Osteocyte (in vitro differentiated cells): ENCODE results near the gene PRKCSH. TPM values are rescaled to one million over a fixed set of nuclear protein-coding genes. Genes with fewer than 3 reads are reported as not detected.
"Not testable (repeated sequence)": the region's sequence is repeated elsewhere in the genome, so short reads cannot be mapped to it uniquely, and the experiment has no call there.

Source experiments
- DNase-seq: peaks from one replicate; pipeline ENCODE4 v3.0.0; 2021; ENCODE audit warnings: mixed read lengths; ENCODE audit not compliant: unreplicated experiment; ENCODE audit errors: extremely low spot score
- H3K27ac Mint-ChIP-seq: one replicate; pipeline ENCODE4 v1.8.0; 2021; ENCODE audit warnings: mild to moderate bottlenecking, mixed read lengths; ENCODE audit not compliant: unreplicated experiment
- H3K27me3 Mint-ChIP-seq: one replicate; pipeline ENCODE4 v1.8.0; 2021; ENCODE audit warnings: mixed read lengths; ENCODE audit not compliant: unreplicated experiment
- H3K36me3 Mint-ChIP-seq: one replicate; pipeline ENCODE4 v1.8.0; 2021; ENCODE audit warnings: mixed read lengths; ENCODE audit not compliant: unreplicated experiment
- H3K4me1 Mint-ChIP-seq: one replicate; pipeline ENCODE4 v1.8.0; 2021; ENCODE audit warnings: mixed read lengths; ENCODE audit not compliant: unreplicated experiment
- H3K4me3 Mint-ChIP-seq: one replicate; pipeline ENCODE4 v1.8.0; 2021; ENCODE audit warnings: mild to moderate bottlenecking, moderate library complexity, mixed read lengths; ENCODE audit not compliant: unreplicated experiment
- H3K9me3 Mint-ChIP-seq: one replicate; pipeline ENCODE4 v1.8.0; 2021; ENCODE audit warnings: mixed read lengths; ENCODE audit not compliant: unreplicated experiment
- total RNA-seq: library from RNA; stranded (reverse); gene quantifications from 2 replicates; pipeline ENCODE4 v1.2.1, GENCODE V29; 2021
- TF ChIP-seq, protein P1 (sequence below): fragments of 200-600 bp; sonication (generic); IDR thresholded peaks from 2 replicates; pipeline ENCODE4 v1.5.0; 2021; ENCODE audit warnings: antibody characterized with exemption, mild to moderate bottlenecking, moderate library complexity

The PRKCSH gene
- total RNA-seq, 1 donor from 2014 or later: 415 TPM

DNA sequence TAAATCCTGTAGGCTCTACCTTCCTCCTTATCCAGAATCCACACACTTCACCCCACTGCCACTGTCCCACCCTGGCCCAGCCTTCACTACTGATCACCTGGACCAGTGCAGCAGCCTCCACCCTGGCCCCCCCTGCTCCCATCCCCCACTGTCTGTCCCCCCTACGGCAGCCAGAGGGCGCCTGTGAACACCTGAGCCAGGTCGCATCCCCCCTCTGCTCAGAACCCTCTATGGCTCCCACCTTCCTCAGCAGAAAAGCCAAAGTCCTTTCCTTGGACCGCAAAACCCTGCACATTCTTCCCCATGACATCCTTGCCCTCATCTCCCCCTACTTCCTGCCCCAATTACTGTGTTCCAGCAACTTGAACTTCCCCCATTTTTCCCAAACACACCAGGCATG lies 24.8 kb downstream of the PRKCSH start:
- DNase-seq: no peak
- Mint-ChIP-seq H3K9me3 (no peaks in the 10 kb centered on the region), H3K27me3 (no peaks in the 10 kb centered on the region), H3K4me1 (no peaks in the 10 kb centered on the region), H3K4me3 (no peak overlapping the region), H3K27ac (no peak overlapping the region), H3K36me3 (no peaks in the 10 kb centered on the region)
- TF ChIP-seq, protein P1, sequence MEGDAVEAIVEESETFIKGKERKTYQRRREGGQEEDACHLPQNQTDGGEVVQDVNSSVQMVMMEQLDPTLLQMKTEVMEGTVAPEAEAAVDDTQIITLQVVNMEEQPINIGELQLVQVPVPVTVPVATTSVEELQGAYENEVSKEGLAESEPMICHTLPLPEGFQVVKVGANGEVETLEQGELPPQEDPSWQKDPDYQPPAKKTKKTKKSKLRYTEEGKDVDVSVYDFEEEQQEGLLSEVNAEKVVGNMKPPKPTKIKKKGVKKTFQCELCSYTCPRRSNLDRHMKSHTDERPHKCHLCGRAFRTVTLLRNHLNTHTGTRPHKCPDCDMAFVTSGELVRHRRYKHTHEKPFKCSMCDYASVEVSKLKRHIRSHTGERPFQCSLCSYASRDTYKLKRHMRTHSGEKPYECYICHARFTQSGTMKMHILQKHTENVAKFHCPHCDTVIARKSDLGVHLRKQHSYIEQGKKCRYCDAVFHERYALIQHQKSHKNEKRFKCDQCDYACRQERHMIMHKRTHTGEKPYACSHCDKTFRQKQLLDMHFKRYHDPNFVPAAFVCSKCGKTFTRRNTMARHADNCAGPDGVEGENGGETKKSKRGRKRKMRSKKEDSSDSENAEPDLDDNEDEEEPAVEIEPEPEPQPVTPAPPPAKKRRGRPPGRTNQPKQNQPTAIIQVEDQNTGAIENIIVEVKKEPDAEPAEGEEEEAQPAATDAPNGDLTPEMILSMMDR: peak; percentile 30

DNA sequence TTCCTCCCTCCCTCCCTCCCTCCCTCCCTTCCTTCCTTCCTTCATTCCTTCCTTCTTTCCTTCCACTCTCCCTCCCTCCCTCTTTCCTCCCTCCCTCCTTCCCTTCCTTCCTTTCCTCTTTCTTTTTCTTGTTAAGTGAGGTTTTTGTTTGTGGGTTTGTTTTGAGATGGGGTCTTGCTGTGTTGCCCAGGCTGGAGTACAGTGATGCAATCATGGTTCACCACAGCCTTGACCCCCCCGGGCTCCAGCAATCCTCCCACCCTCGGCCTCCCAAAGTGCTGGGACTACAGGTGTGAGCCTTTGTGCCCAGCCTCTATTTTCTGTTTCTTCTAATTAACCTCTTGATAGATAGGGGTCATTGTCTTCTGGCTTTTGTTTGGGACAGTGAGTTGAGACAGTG lies 26.0 kb downstream of the PRKCSH start:
- no peak overlapping the region for H3K27ac Mint-ChIP-seq
- no peaks in the 10 kb centered on the region for H3K4me1 Mint-ChIP-seq
- no peaks in the 10 kb centered on the region for H3K36me3 Mint-ChIP-seq
- H3K9me3 Mint-ChIP-seq: no peaks in the 10 kb centered on the region
- no peak for DNase-seq
- no peaks in the 10 kb centered on the region for H3K27me3 Mint-ChIP-seq
- TF ChIP-seq, protein P1: no peak
- H3K4me3 Mint-ChIP-seq: no peak overlapping the region

DNA sequence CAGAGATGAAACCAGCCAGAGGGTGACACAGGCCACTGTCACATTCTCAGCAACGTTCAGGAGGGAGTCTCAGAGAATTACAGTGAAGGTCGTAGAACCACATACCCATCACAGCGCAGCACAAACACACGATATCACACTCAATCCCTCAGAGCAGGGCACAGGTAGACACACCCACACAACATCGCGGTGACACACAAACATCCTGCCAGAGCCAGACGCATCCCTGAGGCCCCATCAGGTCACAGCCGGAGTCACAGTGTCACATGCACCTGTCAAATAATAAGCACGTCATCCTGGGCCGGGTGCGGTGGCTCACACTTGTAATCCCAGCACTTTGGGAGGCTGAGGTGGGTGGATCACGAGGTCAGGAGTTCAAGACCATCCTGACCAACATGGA lies 28.0 kb downstream of the PRKCSH start:
- no peak for DNase-seq
- no peaks in the 10 kb centered on the region for H3K9me3 Mint-ChIP-seq
- H3K4me3 Mint-ChIP-seq: no peak overlapping the region

DNA sequence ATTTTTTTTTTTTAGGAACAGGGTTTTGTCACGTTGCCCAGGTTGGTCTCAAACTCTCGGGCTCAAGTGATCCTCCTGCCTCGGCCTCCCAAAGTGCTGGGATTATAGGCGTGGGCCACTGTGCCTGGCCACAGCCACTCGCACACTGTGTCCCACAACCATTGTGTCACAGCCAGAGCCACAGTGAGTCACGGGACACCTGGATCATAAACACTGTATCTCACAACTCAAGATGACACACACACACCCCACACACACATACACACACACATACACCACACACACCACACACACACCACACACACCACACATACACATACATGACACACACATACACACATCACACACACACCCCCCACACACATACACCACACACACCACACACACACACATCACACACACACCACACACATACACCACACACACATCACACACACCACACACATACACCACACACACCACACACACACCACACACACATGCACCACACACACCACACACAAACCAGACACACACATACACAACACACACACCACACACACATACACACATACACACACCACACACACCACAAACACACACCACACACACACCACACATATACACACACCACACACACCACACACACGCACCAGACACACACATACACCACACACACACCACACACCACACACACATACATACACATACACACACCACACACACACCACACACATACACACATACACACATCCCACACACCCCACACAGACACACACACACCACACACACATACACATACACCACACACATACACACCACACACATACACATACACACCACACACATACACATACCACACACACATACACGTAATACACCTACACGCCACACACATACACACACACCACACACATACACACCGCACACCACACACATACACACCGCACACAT lies 29.2 kb downstream of the PRKCSH start:
- Mint-ChIP-seq H3K4me3 (no peak overlapping the region), H3K4me1 (no peaks in the 10 kb centered on the region), H3K9me3 (no peaks in the 10 kb centered on the region), H3K27ac (no peak overlapping the region), H3K36me3 (no peaks in the 10 kb centered on the region), H3K27me3 (no peaks in the 10 kb centered on the region)
- no peak for DNase-seq
- TF ChIP-seq, protein P1: no peak

More for the DNA sequence above, 28.0 kb downstream of the PRKCSH start:
- H3K27me3 Mint-ChIP-seq: no peaks in the 10 kb centered on the region
- no peaks in the 10 kb centered on the region for H3K36me3 Mint-ChIP-seq
- no peaks in the 10 kb centered on the region for H3K4me1 Mint-ChIP-seq
- TF ChIP-seq, protein P1: no peak
- no peak overlapping the region for H3K27ac Mint-ChIP-seq

DNA sequence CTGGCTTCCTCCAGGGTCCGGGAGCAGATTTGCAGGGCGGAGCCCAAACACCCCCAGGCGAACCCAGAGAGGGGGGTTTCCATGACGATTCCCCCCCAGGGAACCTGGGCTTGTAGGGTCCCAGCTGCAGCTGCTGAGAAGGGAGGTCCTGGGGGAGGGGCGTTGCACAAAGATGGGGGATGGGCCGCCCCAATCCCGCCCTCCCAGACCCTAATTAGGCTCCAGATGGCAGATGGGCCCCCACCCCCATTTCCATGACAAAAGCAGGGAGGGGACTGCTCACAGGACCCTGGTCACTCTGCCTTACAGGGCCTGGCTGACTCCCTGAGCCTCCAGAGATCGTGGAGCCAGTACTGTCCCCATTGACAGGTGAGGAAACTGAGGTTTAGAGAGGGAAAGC lies 30.2 kb downstream of the PRKCSH start:
- TF ChIP-seq, protein P1: no peak
- Mint-ChIP-seq H3K27ac (no peak overlapping the region), H3K4me1 (no peaks in the 10 kb centered on the region), H3K27me3 (no peaks in the 10 kb centered on the region), H3K4me3 (no peak overlapping the region), H3K9me3 (no peaks in the 10 kb centered on the region), H3K36me3 (no peaks in the 10 kb centered on the region)
- DNase-seq: no peak

DNA sequence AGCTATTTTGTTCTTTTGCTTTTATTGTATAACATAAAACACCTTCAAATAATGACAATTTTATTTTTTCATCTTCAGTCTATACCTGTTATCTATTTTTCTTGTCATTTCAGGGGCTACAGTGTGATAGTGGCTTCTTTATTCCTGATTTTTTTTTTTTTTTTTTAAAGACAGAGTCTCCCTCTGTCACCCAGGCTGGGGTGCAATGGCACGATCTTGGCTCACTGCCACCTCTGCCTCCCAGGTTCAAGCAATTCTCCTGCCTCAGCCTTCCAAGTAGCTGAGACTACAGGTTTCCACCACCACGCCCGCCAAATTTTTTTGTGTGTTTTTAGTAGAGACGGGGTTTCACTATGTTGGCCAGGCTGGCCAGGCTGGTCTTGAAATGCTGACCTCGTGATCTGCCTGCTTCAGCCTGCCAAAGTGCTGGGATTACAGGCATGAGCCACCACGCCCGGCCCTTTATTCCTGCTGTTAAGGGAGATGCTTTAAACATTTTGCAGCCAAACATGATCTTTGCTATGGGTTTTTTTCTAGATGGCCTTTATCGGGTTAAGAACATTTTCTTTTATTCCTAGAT lies 32.9 kb downstream of the PRKCSH start:
- not testable (repeated sequence) for H3K27ac Mint-ChIP-seq, H3K36me3 Mint-ChIP-seq, H3K4me3 Mint-ChIP-seq, DNase-seq, H3K4me1 Mint-ChIP-seq, H3K9me3 Mint-ChIP-seq, H3K27me3 Mint-ChIP-seq
